Measurements from ENCODE around the gene MALL. TPM values are rescaled to one million over a fixed set of nuclear protein-coding genes. Genes with fewer than 3 reads are reported as not detected.

MALL gene
- total and polyA plus RNA-seq, 2 of the 13 experiments (the other 11 are each of a cell fraction or from before 2014, with no cell fraction given): not detected

- no peak for TF ChIP-seq FOXA1 (IDR thresholded peaks at IDR 0.05)
- no peak for TF ChIP-seq FOXA1 (CRISPR knock-in tag; IDR thresholded peaks at IDR 0.05)
- no peak for TF ChIP-seq ZFAT (CRISPR knock-in tag; conservative IDR thresholded peaks at IDR 0.05)
- TF ChIP-seq NRL (CRISPR knock-in tag; IDR thresholded peaks at IDR 0.05; ENCODE audit: borderline replicate concordance): no peak
- TF ChIP-seq ZZZ3 (CRISPR knock-in tag; IDR thresholded peaks at IDR 0.05; ENCODE audit: borderline replicate concordance): no peak
- no peak for TF ChIP-seq POLR2A (IDR thresholded peaks at IDR 0.05; ENCODE audit: insufficient read depth in 1 of 2, low read depth in 2 of 2, low read length in 2 of 2)
- TF ChIP-seq ETV6 (CRISPR knock-in tag; conservative IDR thresholded peaks at IDR 0.05): no peak
- no peak for TF ChIP-seq ZC3H4 (CRISPR knock-in tag; IDR thresholded peaks at IDR 0.05; ENCODE audit: borderline replicate concordance)
- no peak for TF ChIP-seq TARDBP (CRISPR knock-in tag; IDR thresholded peaks at IDR 0.05)
- TF ChIP-seq, protein P1, sequence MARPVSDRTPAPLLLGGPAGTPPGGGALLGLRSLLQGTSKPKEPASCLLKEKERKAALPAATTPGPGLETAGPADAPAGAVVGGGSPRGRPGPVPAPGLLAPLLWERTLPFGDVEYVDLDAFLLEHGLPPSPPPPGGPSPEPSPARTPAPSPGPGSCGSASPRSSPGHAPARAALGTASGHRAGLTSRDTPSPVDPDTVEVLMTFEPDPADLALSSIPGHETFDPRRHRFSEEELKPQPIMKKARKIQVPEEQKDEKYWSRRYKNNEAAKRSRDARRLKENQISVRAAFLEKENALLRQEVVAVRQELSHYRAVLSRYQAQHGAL (CRISPR knock-in tag; IDR thresholded peaks at IDR 0.05; ENCODE audit: not compliant biosample characterization): no peak
- no peak for TF ChIP-seq ZNF30 (CRISPR knock-in tag; IDR thresholded peaks at IDR 0.05)
- no peak for TF ChIP-seq FLYWCH1 (CRISPR knock-in tag; IDR thresholded peaks at IDR 0.05)
- H2AFZ ChIP-seq (ENCODE audit: low read length): no peak overlapping the region
- no peaks in the 10 kb centered on the region for H4K20me1 ChIP-seq (ENCODE audit: insufficient read depth, low read length)
- BruUV-seq (replicated peaks): no TSS peak
- in situ Hi-C loops (cut with HindIII; ENCODE audit: extremely low pct_ligation_motif_present, low pct_unique_long_range_greater_than_20kb): no loop called here
- DNase-seq (ENCODE audit: low spot score): no peak
- H3K27ac ChIP-seq (ENCODE audit: extremely low read length, insufficient read depth, low read length): no peak overlapping the region
- FAIRE-seq: no peak
- no peaks in the 10 kb centered on the region for H3K79me2 ChIP-seq (ENCODE audit: insufficient read depth, low read length)
- no peak overlapping the region for H3K4me3 ChIP-seq (replicated peaks in 1 of 3; ENCODE audit: insufficient read depth in 1 of 3, low read depth in 2 of 3, low read length in 3 of 3)
- H3K4me2 ChIP-seq (ENCODE audit: low read depth, low read length): no peak overlapping the region
- 44% methylated on average over 3 of the region's 3 CpGs for WGBS (ENCODE audit: low lambda C conversion rate)
- POLR2A ChIA-PET: interaction anchor here (0.6 kb wide), 1 partner anchor 1004 kb away, joined by 3 read pairs; no protein-coding TSS in a partner anchor
- intact Hi-C loops (cut with micrococcal nuclease; ENCODE audit: unreplicated experiment): no loop called here
- no peak overlapping the region for H3K9ac ChIP-seq (ENCODE audit: insufficient read depth, low read depth, low read length)
- peaks cover 0 to 21% of the 10 kb centered on the region in 2 experiments; a peak in 3 of 5 replicates for H3K27me3 ChIP-seq (ENCODE audit: control insufficient read depth in 1 of 2, insufficient read depth in 2 of 2, low read length in 2 of 2)
- H3K4me1 ChIP-seq (ENCODE audit: insufficient read depth, low read length): peaks cover 47% of the 10 kb centered on the region
- no peaks in the 10 kb centered on the region for H3K9me3 ChIP-seq (ENCODE audit: low read length)
- no peaks in the 10 kb centered on the region for H3K36me3 ChIP-seq (replicated peaks in 1 of 2; ENCODE audit: control insufficient read depth in 1 of 2, insufficient read depth in 2 of 2, low read length in 2 of 2)
- CTCF ChIA-PET (ENCODE audit: low intra/inter-chr PET ratio, low total read pairs): interaction anchor here (0.6 kb wide), 1 partner anchor 44 kb away, joined by 3 read pairs; no protein-coding TSS in a partner anchor
- ATAC-seq: no peak
Measured at GRCh38 chr2:110107092-110108079, 8.2 kb downstream of the MALL start.
